Mesodermal cell (in vitro differentiated cells): ENCODE results near the gene SYMPK.
"Not testable (repeated sequence)": the region's sequence is repeated elsewhere in the genome, so short reads cannot be mapped to it uniquely, and the experiment has no call there.

Experiments
- H3K27ac ChIP-seq: 2 replicates; pipeline ENCODE4 v1.7.0; 2013; ENCODE audit warnings: mild to moderate bottlenecking, low read depth, low read length, moderate library complexity; ENCODE audit not compliant: severe bottlenecking
- H3K36me3 ChIP-seq: 2 replicates; pipeline ENCODE4 v1.7.1; 2013; ENCODE audit warnings: mild to moderate bottlenecking, low read length, moderate library complexity; ENCODE audit not compliant: control insufficient read depth, insufficient read depth
- H3K4me1 ChIP-seq: one replicate; pipeline ENCODE4 v1.7.1; 2013; ENCODE audit warnings: mild to moderate bottlenecking, low read length; ENCODE audit not compliant: insufficient read depth, control insufficient read depth, poor library complexity, severe bottlenecking
- H3K4me3 ChIP-seq: 2 replicates; pipeline ENCODE4 v1.7.0; 2013; ENCODE audit warnings: low read length, control low read depth, mild to moderate bottlenecking; ENCODE audit not compliant: insufficient read depth, poor library complexity, severe bottlenecking; ENCODE audit errors: extremely low read depth
- H3K9me3 ChIP-seq: 2 replicates; pipeline ENCODE4 v1.7.1; 2013; ENCODE audit warnings: mild to moderate bottlenecking, low read length, moderate library complexity; ENCODE audit not compliant: control insufficient read depth
- WGBS, 2 experiments: methylation state at CpG; one replicate each; pipeline ENCODE4 v1.1.5; 2013; ENCODE audit warnings: missing lambda C conversion rate in 2 of 2; ENCODE audit not compliant: insufficient coverage in 2 of 2; 5-methylcytosine and 5-hydroxymethylcytosine counted together

SYMPK gene

GRCh38 chr19:45799541-45799940 is 63.4 kb downstream of the SYMPK start:
- H3K27ac ChIP-seq, H3K4me1 ChIP-seq, H3K4me3 ChIP-seq, H3K9me3 ChIP-seq, H3K36me3 ChIP-seq: not testable (repeated sequence)
- 83% methylated on average over 3 of the region's 5 CpGs; no CpG with 5 or more reads in 1 of the 2 experiments for WGBS, 2 experiments

GRCh38 chr19:45798995-45799517 is 63.9 kb downstream of the SYMPK start:
- Histone ChIP-seq H3K9me3 (no peaks in the 10 kb centered on the region), H3K4me3 (no peak overlapping the region), H3K27ac (no peak overlapping the region), H3K36me3 (no peaks in the 10 kb centered on the region), H3K4me1 (peaks cover 3% of the 10 kb centered on the region)
- WGBS, 2 experiments: 17 to 26% methylated on average over 8 to 9 of the region's 10 CpGs

- Histone ChIP-seq H3K4me3 (no peak overlapping the region), H3K27ac (no peak overlapping the region), H3K36me3 (peaks cover 10% of the 10 kb centered on the region), H3K4me1 (peaks cover 15% of the 10 kb centered on the region), H3K9me3 (no peaks in the 10 kb centered on the region)
- 94 to 100% methylated on average over 1 to 2 of the region's 2 CpGs for WGBS, 2 experiments
These were observed 68.3 kb downstream of the SYMPK start for GRCh38 chr19:45794627-45795026.

GRCh38 chr19:45793876-45794275 is 69.1 kb downstream of the SYMPK start:
- Histone ChIP-seq H3K4me3 (no peak overlapping the region), H3K4me1 (peaks cover 15% of the 10 kb centered on the region), H3K9me3 (no peaks in the 10 kb centered on the region), H3K27ac (no peak overlapping the region), H3K36me3 (peaks cover 17% of the 10 kb centered on the region)
- WGBS, 2 experiments: 96 to 100% methylated on average over 2 to 3 of the region's 6 CpGs

GRCh38 chr19:45793178-45793564 is 69.8 kb downstream of the SYMPK start:
- peak overlapping the region; percentile 60 for H3K27ac ChIP-seq
- H3K9me3 ChIP-seq: no peaks in the 10 kb centered on the region
- peaks cover 24% of the 10 kb centered on the region for H3K36me3 ChIP-seq
- no peak overlapping the region for H3K4me3 ChIP-seq
- H3K4me1 ChIP-seq: peaks cover 15% of the 10 kb centered on the region
- WGBS, 2 experiments: 58 to 62% methylated on average over 3 of the region's 3 CpGs

GRCh38 chr19:45792470-45793177 is 70.3 kb downstream of the SYMPK start, which contains the start of gene DMWD:
TSS of gene DMWD (minus strand) at chr19:45792845. CDS start at chr19:45792756, 89 bp downstream.
- H3K4me1 ChIP-seq: peaks cover 15% of the 10 kb centered on the region
- peak within 1 kb of the TSS; percentile 82 for H3K4me3 ChIP-seq
- WGBS, 2 experiments: 0% methylated on average over 77 to 83 of the region's 86 CpGs
- H3K36me3 ChIP-seq: peaks cover 30% of the 10 kb centered on the region
- no peaks in the 10 kb centered on the region for H3K9me3 ChIP-seq
- H3K27ac ChIP-seq: peak within 1 kb of the TSS; percentile 60

- no peak overlapping the region for H3K27ac ChIP-seq
- H3K4me3 ChIP-seq: peak overlapping the region; percentile 82
- WGBS, 2 experiments: 11 to 13% methylated on average over 25 to 29 of the region's 31 CpGs
- H3K36me3 ChIP-seq: peaks cover 37% of the 10 kb centered on the region
- H3K9me3 ChIP-seq: no peaks in the 10 kb centered on the region
- H3K4me1 ChIP-seq: peaks cover 15% of the 10 kb centered on the region
These were observed 71.0 kb downstream of the SYMPK start for GRCh38 chr19:45791744-45792469.

- 98% methylated on average over 8 of the region's 8 CpGs for WGBS, 2 experiments
- Histone ChIP-seq H3K9me3 (no peaks in the 10 kb centered on the region), H3K4me3 (peak overlapping the region; percentile 82)
These were observed 72.0 kb downstream of the SYMPK start for GRCh38 chr19:45790942-45791341.

GRCh38 chr19:45789035-45789786 is 73.7 kb downstream of the SYMPK start:
- Histone ChIP-seq H3K36me3 (peaks cover 62% of the 10 kb centered on the region), H3K9me3 (no peaks in the 10 kb centered on the region), H3K27ac (no peak overlapping the region), H3K4me1 (peaks cover 16% of the 10 kb centered on the region), H3K4me3 (no peak overlapping the region)
- WGBS, 2 experiments: 93 to 98% methylated on average over 10 to 12 of the region's 15 CpGs

More at GRCh38 chr19:45790942-45791341, 72.0 kb downstream of the SYMPK start:
- Histone ChIP-seq H3K27ac (no peak overlapping the region), H3K4me1 (peaks cover 15% of the 10 kb centered on the region), H3K36me3 (peaks cover 46% of the 10 kb centered on the region)

GRCh38 chr19:45786533-45786894 is 76.4 kb downstream of the SYMPK start:
- H3K27ac ChIP-seq: no peak overlapping the region
- 97 to 99% methylated on average over 20 to 21 of the region's 21 CpGs for WGBS, 2 experiments
- peaks cover 66% of the 10 kb centered on the region for H3K36me3 ChIP-seq
- no peaks in the 10 kb centered on the region for H3K9me3 ChIP-seq
- H3K4me1 ChIP-seq: peaks cover 35% of the 10 kb centered on the region
- H3K4me3 ChIP-seq: no peak overlapping the region
